ENCODE data around the gene HNMT. TPM values are rescaled to one million over a fixed set of nuclear protein-coding genes. Genes with fewer than 3 reads are reported as not detected.

HNMT gene
- total and polyA plus RNA-seq, 2 of the 13 experiments (the other 11 are each of a cell fraction or from before 2014, with no cell fraction given), result 279 to 309 TPM

DNA sequence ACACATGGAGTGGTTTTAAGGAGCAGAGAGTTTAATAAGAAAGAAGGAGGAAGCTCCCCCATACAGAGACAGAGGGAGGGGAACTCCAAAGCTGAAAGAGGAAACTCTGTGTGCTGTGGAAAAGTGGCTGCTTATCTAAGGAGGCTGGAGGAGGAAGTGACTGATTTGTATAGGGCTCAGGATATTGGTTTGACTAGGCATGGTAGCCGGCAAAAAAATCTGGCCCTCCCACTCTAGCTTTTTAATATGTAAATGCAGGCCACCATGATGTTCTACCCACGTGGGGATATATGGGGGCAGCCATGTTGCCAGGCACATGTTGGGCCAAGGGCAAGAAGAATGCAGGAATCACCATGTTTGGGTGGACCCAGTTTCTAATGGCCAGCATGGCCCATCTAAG lies 64.3 kb downstream of the HNMT start:
- Histone ChIP-seq H3K27ac (ENCODE audit: extremely low read length, insufficient read depth, low read length) (no peak overlapping the region), H3K36me3 (replicated peaks in 1 of 2; ENCODE audit: control insufficient read depth in 1 of 2, insufficient read depth in 2 of 2, low read length in 2 of 2) (no peaks in the 10 kb centered on the region), H3K9ac (ENCODE audit: insufficient read depth, low read depth, low read length) (no peak overlapping the region), H3K4me3 (replicated peaks in 1 of 3; ENCODE audit: insufficient read depth in 1 of 3, low read depth in 2 of 3, low read length in 3 of 3) (no peak overlapping the region), H3K4me2 (ENCODE audit: low read depth, low read length) (no peak overlapping the region), H3K79me2 (ENCODE audit: insufficient read depth, low read length) (no peaks in the 10 kb centered on the region), H3K27me3 (ENCODE audit: control insufficient read depth in 1 of 2, insufficient read depth in 2 of 2, low read length in 2 of 2) (peaks cover 0 to 5% of the 10 kb centered on the region in 2 experiments; a peak in 2 of 5 replicates), H3K9me3 (ENCODE audit: low read length) (no peaks in the 10 kb centered on the region), H3K4me1 (ENCODE audit: insufficient read depth, low read length) (peaks cover 15% of the 10 kb centered on the region), H2AFZ (ENCODE audit: low read length) (no peak overlapping the region), H4K20me1 (ENCODE audit: insufficient read depth, low read length) (no peaks in the 10 kb centered on the region)
- no peak for FAIRE-seq
- no peak for ATAC-seq
- ChIA-PET POLR2A (no interaction called here), CTCF (ENCODE audit: low intra/inter-chr PET ratio, low total read pairs) (no interaction called here)
- no peak for DNase-seq (ENCODE audit: low spot score)
- 43% methylated on average over 2 of the region's 2 CpGs for WGBS (ENCODE audit: low lambda C conversion rate)
- intact Hi-C loops (cut with micrococcal nuclease; ENCODE audit: unreplicated experiment), result no loop called here
- in situ Hi-C loops (cut with HindIII; ENCODE audit: extremely low pct_ligation_motif_present, low pct_unique_long_range_greater_than_20kb), result no loop called here
- BruUV-seq (replicated peaks), result no TSS peak
- no peak for TF ChIP-seq MEIS1 (CRISPR knock-in tag; IDR thresholded peaks at IDR 0.05; ENCODE audit: borderline replicate concordance)
- no peak for TF ChIP-seq ZNF292 (CRISPR knock-in tag; IDR thresholded peaks at IDR 0.05; ENCODE audit: borderline replicate concordance, low read depth)
- no peak for TF ChIP-seq KDM5B (CRISPR knock-in tag; IDR thresholded peaks at IDR 0.05; ENCODE audit: borderline replicate concordance)
- no peak for TF ChIP-seq ZNF501 (CRISPR knock-in tag; IDR thresholded peaks at IDR 0.05)
- TF ChIP-seq, protein P1, sequence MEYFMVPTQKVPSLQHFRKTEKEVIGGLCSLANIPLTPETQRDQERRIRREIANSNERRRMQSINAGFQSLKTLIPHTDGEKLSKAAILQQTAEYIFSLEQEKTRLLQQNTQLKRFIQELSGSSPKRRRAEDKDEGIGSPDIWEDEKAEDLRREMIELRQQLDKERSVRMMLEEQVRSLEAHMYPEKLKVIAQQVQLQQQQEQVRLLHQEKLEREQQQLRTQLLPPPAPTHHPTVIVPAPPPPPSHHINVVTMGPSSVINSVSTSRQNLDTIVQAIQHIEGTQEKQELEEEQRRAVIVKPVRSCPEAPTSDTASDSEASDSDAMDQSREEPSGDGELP (IDR thresholded peaks at IDR 0.05; ENCODE audit: borderline replicate concordance, low read depth), result no peak
- TF ChIP-seq, protein P2, sequence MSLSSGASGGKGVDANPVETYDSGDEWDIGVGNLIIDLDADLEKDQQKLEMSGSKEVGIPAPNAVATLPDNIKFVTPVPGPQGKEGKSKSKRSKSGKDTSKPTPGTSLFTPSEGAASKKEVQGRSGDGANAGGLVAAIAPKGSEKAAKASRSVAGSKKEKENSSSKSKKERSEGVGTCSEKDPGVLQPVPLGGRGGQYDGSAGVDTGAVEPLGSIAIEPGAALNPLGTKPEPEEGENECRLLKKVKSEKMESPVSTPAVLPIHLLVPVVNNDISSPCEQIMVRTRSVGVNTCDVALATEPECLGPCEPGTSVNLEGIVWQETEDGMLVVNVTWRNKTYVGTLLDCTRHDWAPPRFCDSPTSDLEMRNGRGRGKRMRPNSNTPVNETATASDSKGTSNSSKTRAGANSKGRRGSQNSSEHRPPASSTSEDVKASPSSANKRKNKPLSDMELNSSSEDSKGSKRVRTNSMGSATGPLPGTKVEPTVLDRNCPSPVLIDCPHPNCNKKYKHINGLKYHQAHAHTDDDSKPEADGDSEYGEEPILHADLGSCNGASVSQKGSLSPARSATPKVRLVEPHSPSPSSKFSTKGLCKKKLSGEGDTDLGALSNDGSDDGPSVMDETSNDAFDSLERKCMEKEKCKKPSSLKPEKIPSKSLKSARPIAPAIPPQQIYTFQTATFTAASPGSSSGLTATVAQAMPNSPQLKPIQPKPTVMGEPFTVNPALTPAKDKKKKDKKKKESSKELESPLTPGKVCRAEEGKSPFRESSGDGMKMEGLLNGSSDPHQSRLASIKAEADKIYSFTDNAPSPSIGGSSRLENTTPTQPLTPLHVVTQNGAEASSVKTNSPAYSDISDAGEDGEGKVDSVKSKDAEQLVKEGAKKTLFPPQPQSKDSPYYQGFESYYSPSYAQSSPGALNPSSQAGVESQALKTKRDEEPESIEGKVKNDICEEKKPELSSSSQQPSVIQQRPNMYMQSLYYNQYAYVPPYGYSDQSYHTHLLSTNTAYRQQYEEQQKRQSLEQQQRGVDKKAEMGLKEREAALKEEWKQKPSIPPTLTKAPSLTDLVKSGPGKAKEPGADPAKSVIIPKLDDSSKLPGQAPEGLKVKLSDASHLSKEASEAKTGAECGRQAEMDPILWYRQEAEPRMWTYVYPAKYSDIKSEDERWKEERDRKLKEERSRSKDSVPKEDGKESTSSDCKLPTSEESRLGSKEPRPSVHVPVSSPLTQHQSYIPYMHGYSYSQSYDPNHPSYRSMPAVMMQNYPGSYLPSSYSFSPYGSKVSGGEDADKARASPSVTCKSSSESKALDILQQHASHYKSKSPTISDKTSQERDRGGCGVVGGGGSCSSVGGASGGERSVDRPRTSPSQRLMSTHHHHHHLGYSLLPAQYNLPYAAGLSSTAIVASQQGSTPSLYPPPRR (CRISPR knock-in tag; IDR thresholded peaks at IDR 0.05; ENCODE audit: borderline replicate concordance), result no peak
- TF ChIP-seq, protein P3, sequence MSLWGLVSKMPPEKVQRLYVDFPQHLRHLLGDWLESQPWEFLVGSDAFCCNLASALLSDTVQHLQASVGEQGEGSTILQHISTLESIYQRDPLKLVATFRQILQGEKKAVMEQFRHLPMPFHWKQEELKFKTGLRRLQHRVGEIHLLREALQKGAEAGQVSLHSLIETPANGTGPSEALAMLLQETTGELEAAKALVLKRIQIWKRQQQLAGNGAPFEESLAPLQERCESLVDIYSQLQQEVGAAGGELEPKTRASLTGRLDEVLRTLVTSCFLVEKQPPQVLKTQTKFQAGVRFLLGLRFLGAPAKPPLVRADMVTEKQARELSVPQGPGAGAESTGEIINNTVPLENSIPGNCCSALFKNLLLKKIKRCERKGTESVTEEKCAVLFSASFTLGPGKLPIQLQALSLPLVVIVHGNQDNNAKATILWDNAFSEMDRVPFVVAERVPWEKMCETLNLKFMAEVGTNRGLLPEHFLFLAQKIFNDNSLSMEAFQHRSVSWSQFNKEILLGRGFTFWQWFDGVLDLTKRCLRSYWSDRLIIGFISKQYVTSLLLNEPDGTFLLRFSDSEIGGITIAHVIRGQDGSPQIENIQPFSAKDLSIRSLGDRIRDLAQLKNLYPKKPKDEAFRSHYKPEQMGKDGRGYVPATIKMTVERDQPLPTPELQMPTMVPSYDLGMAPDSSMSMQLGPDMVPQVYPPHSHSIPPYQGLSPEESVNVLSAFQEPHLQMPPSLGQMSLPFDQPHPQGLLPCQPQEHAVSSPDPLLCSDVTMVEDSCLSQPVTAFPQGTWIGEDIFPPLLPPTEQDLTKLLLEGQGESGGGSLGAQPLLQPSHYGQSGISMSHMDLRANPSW (CRISPR knock-in tag; IDR thresholded peaks at IDR 0.05; ENCODE audit: borderline replicate concordance), result no peak
- TF ChIP-seq ELF3 (CRISPR knock-in tag; IDR thresholded peaks at IDR 0.05), result no peak
- no peak for TF ChIP-seq TAF1 (CRISPR knock-in tag; IDR thresholded peaks at IDR 0.05)
- TF ChIP-seq PHF20 (CRISPR knock-in tag; IDR thresholded peaks at IDR 0.05), result no peak
- no peak for TF ChIP-seq SMAD3 (CRISPR knock-in tag; IDR thresholded peaks at IDR 0.05)
- TF ChIP-seq MXI1 (IDR thresholded peaks at IDR 0.05; ENCODE audit: borderline replicate concordance, low read depth, low read length), result no peak
- TF ChIP-seq, protein P4, sequence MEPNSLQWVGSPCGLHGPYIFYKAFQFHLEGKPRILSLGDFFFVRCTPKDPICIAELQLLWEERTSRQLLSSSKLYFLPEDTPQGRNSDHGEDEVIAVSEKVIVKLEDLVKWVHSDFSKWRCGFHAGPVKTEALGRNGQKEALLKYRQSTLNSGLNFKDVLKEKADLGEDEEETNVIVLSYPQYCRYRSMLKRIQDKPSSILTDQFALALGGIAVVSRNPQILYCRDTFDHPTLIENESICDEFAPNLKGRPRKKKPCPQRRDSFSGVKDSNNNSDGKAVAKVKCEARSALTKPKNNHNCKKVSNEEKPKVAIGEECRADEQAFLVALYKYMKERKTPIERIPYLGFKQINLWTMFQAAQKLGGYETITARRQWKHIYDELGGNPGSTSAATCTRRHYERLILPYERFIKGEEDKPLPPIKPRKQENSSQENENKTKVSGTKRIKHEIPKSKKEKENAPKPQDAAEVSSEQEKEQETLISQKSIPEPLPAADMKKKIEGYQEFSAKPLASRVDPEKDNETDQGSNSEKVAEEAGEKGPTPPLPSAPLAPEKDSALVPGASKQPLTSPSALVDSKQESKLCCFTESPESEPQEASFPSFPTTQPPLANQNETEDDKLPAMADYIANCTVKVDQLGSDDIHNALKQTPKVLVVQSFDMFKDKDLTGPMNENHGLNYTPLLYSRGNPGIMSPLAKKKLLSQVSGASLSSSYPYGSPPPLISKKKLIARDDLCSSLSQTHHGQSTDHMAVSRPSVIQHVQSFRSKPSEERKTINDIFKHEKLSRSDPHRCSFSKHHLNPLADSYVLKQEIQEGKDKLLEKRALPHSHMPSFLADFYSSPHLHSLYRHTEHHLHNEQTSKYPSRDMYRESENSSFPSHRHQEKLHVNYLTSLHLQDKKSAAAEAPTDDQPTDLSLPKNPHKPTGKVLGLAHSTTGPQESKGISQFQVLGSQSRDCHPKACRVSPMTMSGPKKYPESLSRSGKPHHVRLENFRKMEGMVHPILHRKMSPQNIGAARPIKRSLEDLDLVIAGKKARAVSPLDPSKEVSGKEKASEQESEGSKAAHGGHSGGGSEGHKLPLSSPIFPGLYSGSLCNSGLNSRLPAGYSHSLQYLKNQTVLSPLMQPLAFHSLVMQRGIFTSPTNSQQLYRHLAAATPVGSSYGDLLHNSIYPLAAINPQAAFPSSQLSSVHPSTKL (CRISPR knock-in tag; IDR thresholded peaks at IDR 0.05), result no peak

Data from HepG2 (cell line).